GM12878 (cell line): ENCODE measurements around the gene PRRC2B. TPM values are rescaled to one million over a fixed set of nuclear protein-coding genes. Genes with fewer than 3 reads are reported as not detected.

Experiments
- ATAC-seq: fragments of 200-7000 bp; cut with Tn5 transposase; 3 replicates; pipeline ENCODE4 v1.9.1; 2020; ENCODE audit warnings: mild to moderate bottlenecking, moderate library complexity
- BruUV-seq: library from RNA; stranded (reverse); fragments of 400-500 nt; replicated peaks from 2 replicates; lab custom pipeline; 2021; lab: Mats Ljungman, UMichigan
- CTCF ChIA-PET: fragments of 300-600 bp; sonication (Branson Sonifier 250); formaldehyde crosslinking; extraction: SDS; loops from one replicate; lab custom pipeline; 2021; ENCODE audit warnings: inconsistent platforms; lab: Yijun Ruan, JAX
- POLR2A ChIA-PET: fragments of 350-600 bp; formaldehyde crosslinking; extraction: SDS; loops from one replicate; lab custom pipeline; 2021; ENCODE audit warnings: inconsistent platforms; lab: Charles Lee
- RAD21 ChIA-PET: fragments of 300-600 bp; sonication (Branson Sonifier 250); formaldehyde crosslinking; loops from one replicate; lab custom pipeline; 2023; ENCODE audit warnings: antibody characterized with exemption; ENCODE audit not compliant: unreplicated experiment; lab: Charles Lee
- SMC1A ChIA-PET: fragments of 300-600 bp; sonication (Branson Sonifier 250); formaldehyde crosslinking; loops from one replicate; lab custom pipeline; 2023; ENCODE audit not compliant: unreplicated experiment, uncharacterized antibody; lab: Charles Lee
- DNase-seq: peaks from one replicate; pipeline ENCODE4 v3.0.0-alpha.2; 2011; ENCODE audit warnings: low read depth, low spot score
- FAIRE-seq: peaks from 3 replicates; lab custom pipeline; 2011; peaks lifted over from hg19 to GRCh38; lab: Jason Lieb, UNC
- H2AFZ ChIP-seq: 2 replicates; pipeline ENCODE4 v1.6.0; 2011; ENCODE audit warnings: low read depth, low read length, control low read depth; ENCODE audit not compliant: control insufficient read depth
- H3K27ac ChIP-seq: 2 replicates; pipeline ENCODE4 v1.5.1; 2011; ENCODE audit warnings: control low read depth; ENCODE audit not compliant: control insufficient read depth, insufficient read depth
- H3K27me3 ChIP-seq, 2 experiments: replicated peaks in 1 of 2; 2 replicates each; pipeline versions ENCODE4 v1.6.0 to v1.6.1; 2011; ENCODE audit warnings: low read length in 1 of 2; ENCODE audit not compliant: control insufficient read depth in 2 of 2, insufficient read depth in 2 of 2
- H3K36me3 ChIP-seq, 2 experiments: 2 replicates each; pipeline ENCODE4 v1.5.1; 2011; ENCODE audit warnings: low read length in 1 of 2; ENCODE audit not compliant: control insufficient read depth in 2 of 2, insufficient read depth in 2 of 2
- H3K4me1 ChIP-seq: 2 replicates; pipeline ENCODE4 v1.6.1; 2011; ENCODE audit warnings: mild to moderate bottlenecking, low read length, moderate library complexity, mixed read lengths; ENCODE audit not compliant: control insufficient read depth, insufficient read depth
- H3K4me2 ChIP-seq: 2 replicates; pipeline ENCODE4 v1.6.0; 2011; ENCODE audit warnings: control low read depth; ENCODE audit not compliant: control insufficient read depth, insufficient read depth
- H3K4me3 ChIP-seq: fragments of 200-600 bp; sonication (generic); 2 replicates; pipeline ENCODE4 v1.5.1; 2016
- H3K79me2 ChIP-seq: 2 replicates; pipeline ENCODE4 v1.6.0; 2011; ENCODE audit warnings: low read length; ENCODE audit not compliant: control insufficient read depth, insufficient read depth
- H3K9ac ChIP-seq: 2 replicates; pipeline ENCODE4 v1.8.0; 2011; ENCODE audit warnings: low read length, control low read depth, mixed read lengths; ENCODE audit not compliant: control insufficient read depth, insufficient read depth
- H3K9me3 ChIP-seq: replicated peaks from 3 replicates; pipeline ENCODE4 v1.5.1; 2011; ENCODE audit warnings: mild to moderate bottlenecking, low read length; ENCODE audit not compliant: control insufficient read depth, insufficient read depth
- H4K20me1 ChIP-seq: 2 replicates; pipeline ENCODE4 v1.6.0; 2011; ENCODE audit not compliant: control insufficient read depth, insufficient read depth
- ASH2L ChIP-seq: fragments of 300-600, 200-600 bp; sonication (generic); IDR thresholded peaks from 2 replicates; pipeline ENCODE4 v1.6.1; 2017; ENCODE audit warnings: low read depth, mild to moderate bottlenecking, borderline replicate concordance
- MLLT1 ChIP-seq: fragments of 450-650 bp; IDR thresholded peaks from 2 replicates; pipeline ENCODE4 v1.6.1; 2016; ENCODE audit warnings: mild to moderate bottlenecking
- NBN ChIP-seq: fragments of 450-650 bp; IDR thresholded peaks from 2 replicates; pipeline ENCODE4 v1.6.1; 2016
- NFIC ChIP-seq: IDR thresholded peaks from 2 replicates; pipeline ENCODE4 v1.6.1; 2012; ENCODE audit warnings: low read depth, mild to moderate bottlenecking, inconsistent platforms, low read length, moderate library complexity
- RELA ChIP-seq: fragments of 450-650 bp; IDR thresholded peaks from 2 replicates; pipeline ENCODE4 v1.8.0; 2014; ENCODE audit warnings: borderline replicate concordance; ENCODE audit not compliant: partially characterized antibody
- SMAD1 ChIP-seq: fragments of 450-650 bp; IDR thresholded peaks from 2 replicates; pipeline ENCODE4 v1.6.1; 2018; ENCODE audit warnings: mild to moderate bottlenecking, low read depth; ENCODE audit not compliant: partially characterized antibody
- TCF7 ChIP-seq: IDR thresholded peaks from 2 replicates; pipeline ENCODE4 v1.6.1; 2014; ENCODE audit warnings: antibody characterized with exemption, borderline replicate concordance
- ZNF687 ChIP-seq: fragments of 450-650 bp; IDR thresholded peaks from 2 replicates; pipeline ENCODE4 v1.6.1; 2017; ENCODE audit warnings: mild to moderate bottlenecking, moderate library complexity
- WGBS: methylation state at CpG from one replicate; pipeline ENCODE4 v1.1.6; 2016; ENCODE audit warnings: low lambda C conversion rate; ENCODE audit not compliant: insufficient replicate concordance, insufficient coverage; ENCODE audit errors: missing lambda C conversion rate; 5-methylcytosine and 5-hydroxymethylcytosine counted together
- in situ Hi-C: fragments of 300-500 bp; cut with MboI; formaldehyde crosslinking; loops from 9 replicates; pipeline ENCODE4 v1.14.3; 2018; ENCODE audit warnings: mixed read lengths
- intact Hi-C: fragments of 100-400 bp; cut with micrococcal nuclease; formaldehyde crosslinking; loops from one replicate; pipeline ENCODE4 v1.14.2; 2022; ENCODE audit not compliant: unreplicated experiment
- polyA plus RNA-seq, 11 experiments: library from polyadenylated mRNA; depleted of rRNA in 4 of 11; unstranded in 6 of 11; stranded (reverse) in 5 of 11; fragments of >200 nt; fragmentation: Nextera tagmentation in 4 of 11; fragmentation: Illumina TruSeq in 1 of 11; extraction: Ambion mirVana in 4 of 11; extraction: Trizol in 1 of 11; gene quantifications; 1 replicate in 1 of 11; 2 replicates in 10 of 11; pipeline versions ENCODE4 v1.2.1 to v1.2.3, GENCODE V29; 2011 to 2016; ENCODE audit warnings: inconsistent platforms in 2 of 11, missing spikeins in 2 of 11, low read depth in 1 of 11
- total RNA-seq, 4 experiments: library from RNA; depleted of rRNA in 3 of 4; stranded (reverse); fragments of >200 nt in 3 of 4; fragmentation: Illumina TruSeq in 1 of 4; extraction: Trizol in 1 of 4; gene quantifications; 2 replicates each; pipeline versions ENCODE4 v1.2.1 to v1.2.3, GENCODE V29; 2013 to 2021
- TF ChIP-seq, protein P1 (sequence below): IDR thresholded peaks from 2 replicates; pipeline ENCODE4 v1.6.1; 2012; ENCODE audit warnings: improper control_type of control experiment, low read depth, low read length; ENCODE audit not compliant: insufficient replicate concordance

Gene PRRC2B
- total and polyA plus RNA-seq, 10 of the 15 experiments (the other 5 are each of a cell fraction or from before 2014, with no cell fraction given) = 0.84 to 155 (median 28.7) TPM

DNA sequence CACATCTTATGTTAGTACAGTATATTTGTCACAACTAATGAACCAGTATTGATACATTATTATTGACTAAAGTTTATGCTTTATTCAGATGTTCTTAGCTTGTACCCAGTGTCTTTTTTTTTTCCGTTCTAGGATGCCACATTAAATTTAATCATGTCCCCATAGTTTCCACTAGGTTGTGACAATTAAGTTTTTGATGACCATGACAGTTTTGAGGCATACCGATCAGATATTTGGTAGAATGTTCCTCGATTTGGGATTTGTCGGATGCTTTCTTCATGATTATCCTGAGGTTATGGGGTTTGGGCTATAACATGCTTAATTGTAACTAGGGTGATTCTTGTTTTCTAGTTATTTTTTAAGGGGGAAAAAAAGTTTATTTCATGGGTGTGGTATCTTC, 22.6 kb downstream of the PRRC2B start (continued):
- TF ChIP-seq ZNF687 = no peak
- no peak for TF ChIP-seq TCF7

DNA sequence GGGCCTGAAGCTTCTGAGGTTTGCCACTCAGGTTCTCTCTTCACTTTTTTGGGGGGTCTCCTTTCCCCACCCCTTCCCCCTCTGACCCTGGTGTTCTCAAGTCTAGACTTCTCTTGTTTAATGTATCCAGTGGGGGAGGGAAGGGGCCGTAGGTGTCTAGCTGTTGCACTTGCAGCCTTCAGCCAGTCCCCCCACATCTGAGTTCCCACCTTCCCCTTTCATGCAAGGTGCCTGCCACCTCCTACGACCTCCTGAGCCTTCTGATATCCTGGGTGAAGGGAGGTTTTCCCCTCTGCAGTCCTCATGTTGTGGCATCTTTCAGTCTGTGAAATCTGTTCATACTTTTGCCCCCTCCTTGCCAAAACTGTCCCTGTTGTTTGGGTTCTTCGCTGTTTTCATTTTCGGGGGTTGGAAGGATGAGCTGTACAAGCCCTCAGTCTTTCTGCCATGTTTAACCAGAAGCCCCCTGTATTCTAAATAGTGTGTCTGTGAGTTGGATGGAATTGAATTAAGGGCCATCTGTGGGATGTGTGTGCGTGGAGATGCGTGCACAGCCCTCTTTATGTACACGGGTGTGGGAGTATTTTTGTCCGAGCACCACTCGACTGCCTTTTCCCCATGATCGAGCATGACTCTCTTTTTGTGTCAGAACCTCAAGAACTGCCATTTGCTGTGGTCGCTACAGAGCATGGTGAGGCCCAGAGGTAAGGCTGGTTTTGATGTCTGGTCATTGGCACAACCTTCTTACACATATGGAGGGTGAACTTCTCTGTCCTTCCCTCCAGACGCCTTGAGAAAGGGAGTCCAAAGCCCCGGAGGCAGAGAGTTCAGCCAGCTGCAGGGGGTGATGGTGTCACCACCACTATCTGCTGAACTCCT, 23.6 kb downstream of the PRRC2B start:
- POLR2A ChIA-PET = interaction anchor here (2.3 kb wide), 1 partner anchor 12 kb away, joined by 5 read pairs; no protein-coding TSS in a partner anchor
- ATAC-seq (peak; percentile 65), FAIRE-seq (no peak), DNase-seq (peak; percentile 21)
- CTCF ChIA-PET = interaction anchor here (0.6 to 1.9 kb wide), 3 partner anchors 12 to 68 kb away, joined by 3 to 5 read pairs (median 4); no protein-coding TSS in a partner anchor
- Histone ChIP-seq H3K36me3 (peaks cover 11 to 12% of the 10 kb centered on the region in 2 experiments; a peak in 3 of 4 replicates), H3K27me3 (no peaks in the 10 kb centered on the region), H3K4me3 (peak overlapping the region; percentile 35; the same call in 1 of the 2 replicates), H3K9me3 (no peaks in the 10 kb centered on the region), H3K4me1 (peaks cover 16% of the 10 kb centered on the region), H3K9ac (peak overlapping the region; percentile 11; the same call in 1 of the 2 replicates), H3K27ac (peak overlapping the region; percentile 55), H2AFZ (no peak overlapping the region), H3K79me2 (peaks cover 92% of the 10 kb centered on the region), H4K20me1 (peaks cover 18% of the 10 kb centered on the region), H3K4me2 (peak overlapping the region; percentile 68)
- RAD21 ChIA-PET = no interaction called here
- WGBS = under 1% methylated on average over 13 of the region's 13 CpGs
- SMC1A ChIA-PET = interaction anchor here (0.6 to 1.8 kb wide), 4 partner anchors 8 to 74 kb away, joined by 3 to 5 read pairs (median 4); no protein-coding TSS in a partner anchor
- in situ Hi-C loops (no loop called here), intact Hi-C loops (no loop called here)
- BruUV-seq = no TSS peak
- TF ChIP-seq RELA = no peak
- TF ChIP-seq, protein P1, sequence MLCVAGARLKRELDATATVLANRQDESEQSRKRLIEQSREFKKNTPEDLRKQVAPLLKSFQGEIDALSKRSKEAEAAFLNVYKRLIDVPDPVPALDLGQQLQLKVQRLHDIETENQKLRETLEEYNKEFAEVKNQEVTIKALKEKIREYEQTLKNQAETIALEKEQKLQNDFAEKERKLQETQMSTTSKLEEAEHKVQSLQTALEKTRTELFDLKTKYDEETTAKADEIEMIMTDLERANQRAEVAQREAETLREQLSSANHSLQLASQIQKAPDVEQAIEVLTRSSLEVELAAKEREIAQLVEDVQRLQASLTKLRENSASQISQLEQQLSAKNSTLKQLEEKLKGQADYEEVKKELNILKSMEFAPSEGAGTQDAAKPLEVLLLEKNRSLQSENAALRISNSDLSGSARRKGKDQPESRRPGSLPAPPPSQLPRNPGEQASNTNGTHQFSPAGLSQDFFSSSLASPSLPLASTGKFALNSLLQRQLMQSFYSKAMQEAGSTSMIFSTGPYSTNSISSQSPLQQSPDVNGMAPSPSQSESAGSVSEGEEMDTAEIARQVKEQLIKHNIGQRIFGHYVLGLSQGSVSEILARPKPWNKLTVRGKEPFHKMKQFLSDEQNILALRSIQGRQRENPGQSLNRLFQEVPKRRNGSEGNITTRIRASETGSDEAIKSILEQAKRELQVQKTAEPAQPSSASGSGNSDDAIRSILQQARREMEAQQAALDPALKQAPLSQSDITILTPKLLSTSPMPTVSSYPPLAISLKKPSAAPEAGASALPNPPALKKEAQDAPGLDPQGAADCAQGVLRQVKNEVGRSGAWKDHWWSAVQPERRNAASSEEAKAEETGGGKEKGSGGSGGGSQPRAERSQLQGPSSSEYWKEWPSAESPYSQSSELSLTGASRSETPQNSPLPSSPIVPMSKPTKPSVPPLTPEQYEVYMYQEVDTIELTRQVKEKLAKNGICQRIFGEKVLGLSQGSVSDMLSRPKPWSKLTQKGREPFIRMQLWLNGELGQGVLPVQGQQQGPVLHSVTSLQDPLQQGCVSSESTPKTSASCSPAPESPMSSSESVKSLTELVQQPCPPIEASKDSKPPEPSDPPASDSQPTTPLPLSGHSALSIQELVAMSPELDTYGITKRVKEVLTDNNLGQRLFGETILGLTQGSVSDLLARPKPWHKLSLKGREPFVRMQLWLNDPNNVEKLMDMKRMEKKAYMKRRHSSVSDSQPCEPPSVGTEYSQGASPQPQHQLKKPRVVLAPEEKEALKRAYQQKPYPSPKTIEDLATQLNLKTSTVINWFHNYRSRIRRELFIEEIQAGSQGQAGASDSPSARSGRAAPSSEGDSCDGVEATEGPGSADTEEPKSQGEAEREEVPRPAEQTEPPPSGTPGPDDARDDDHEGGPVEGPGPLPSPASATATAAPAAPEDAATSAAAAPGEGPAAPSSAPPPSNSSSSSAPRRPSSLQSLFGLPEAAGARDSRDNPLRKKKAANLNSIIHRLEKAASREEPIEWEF = no peak
- no peak for TF ChIP-seq MLLT1
- no peak for TF ChIP-seq SMAD1
- TF ChIP-seq NBN = no peak
- no peak for TF ChIP-seq ASH2L
- TF ChIP-seq NFIC = 0 out of 2 replicates have a peak, but pooled peaks have one; percentile 28
